HG02798 (cell line): ENCODE data around the gene ZBTB11.
"Not testable (repeated sequence)": the region's sequence is repeated elsewhere in the genome, so short reads cannot be mapped to it uniquely, and the experiment has no call there.

ENCODE experiments used
- ATAC-seq: cut with Tn5 transposase; IDR thresholded peaks from one replicate; pipeline ENCODE4 v1.9.1; 2021; ENCODE audit warnings: mild to moderate bottlenecking; ENCODE audit not compliant: unreplicated experiment, poor library complexity

Gene ZBTB11

DNA sequence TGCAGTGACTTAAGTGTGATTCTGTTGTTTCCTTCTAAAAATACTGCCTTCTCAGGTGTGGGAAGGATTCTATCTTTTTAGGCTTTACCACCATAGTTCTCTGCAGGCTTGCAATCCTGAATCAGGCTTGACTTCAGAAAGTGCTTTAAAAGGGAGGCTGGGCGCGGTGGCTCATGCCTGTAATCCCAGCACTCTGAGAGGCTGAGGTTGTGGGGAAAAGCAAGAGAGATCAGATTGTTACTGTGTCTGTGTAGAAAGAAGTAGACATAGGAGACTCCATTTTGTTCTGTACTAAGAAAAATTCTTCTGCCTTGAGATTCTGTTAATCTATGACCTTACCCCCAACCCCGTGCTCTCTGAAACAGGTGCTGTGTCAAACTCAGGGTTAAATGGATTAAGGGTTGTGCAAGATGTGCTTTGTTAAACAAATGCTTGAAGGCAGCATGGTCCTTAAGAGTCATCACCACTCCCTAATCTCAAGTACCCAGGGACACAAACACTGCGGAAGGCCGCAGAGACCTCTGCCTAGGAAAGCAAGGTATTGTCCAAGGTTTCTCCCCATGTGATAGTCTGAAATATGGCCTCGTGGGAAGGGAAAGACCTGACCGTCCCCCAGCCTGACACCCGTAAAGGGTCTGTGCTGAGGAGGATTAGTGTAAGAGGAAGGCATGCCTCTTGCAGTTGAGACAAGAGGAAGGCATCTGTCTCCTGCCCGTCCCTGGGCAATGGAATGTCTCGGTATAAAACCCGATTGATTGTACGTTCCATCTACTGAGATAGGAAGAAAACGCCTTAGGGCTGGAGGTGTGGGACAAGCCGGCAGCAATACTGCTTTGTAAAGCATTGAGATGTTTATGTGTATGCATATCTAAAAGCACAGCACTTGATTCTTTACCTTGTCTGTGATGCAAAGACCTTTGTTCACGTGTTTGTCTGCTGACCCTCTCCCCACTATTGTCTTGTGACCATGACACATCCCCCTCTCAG, 15.0 kb upstream of the ZBTB11 start:
- not testable (repeated sequence) for ATAC-seq

DNA sequence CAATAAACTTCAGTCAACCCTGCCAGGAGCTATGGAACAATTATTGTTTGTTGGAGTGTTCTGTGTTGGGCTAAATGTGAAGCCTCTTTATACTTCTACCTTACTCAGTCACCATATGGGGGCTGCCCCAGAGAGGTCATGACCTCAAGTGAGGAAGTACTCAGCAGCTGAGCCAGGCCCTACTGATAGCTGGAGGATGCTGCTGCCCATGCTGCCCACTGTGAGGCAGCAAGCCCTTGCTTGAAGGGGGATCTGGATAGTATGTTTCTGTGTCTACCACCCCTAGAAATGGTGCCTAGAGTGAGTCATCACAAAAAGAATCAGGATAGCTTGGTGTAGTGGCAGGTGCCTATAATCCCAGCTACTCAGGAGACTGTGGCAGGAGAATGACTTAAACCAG, 14.0 kb upstream of the ZBTB11 start:
- peak; percentile 21 for ATAC-seq

DNA sequence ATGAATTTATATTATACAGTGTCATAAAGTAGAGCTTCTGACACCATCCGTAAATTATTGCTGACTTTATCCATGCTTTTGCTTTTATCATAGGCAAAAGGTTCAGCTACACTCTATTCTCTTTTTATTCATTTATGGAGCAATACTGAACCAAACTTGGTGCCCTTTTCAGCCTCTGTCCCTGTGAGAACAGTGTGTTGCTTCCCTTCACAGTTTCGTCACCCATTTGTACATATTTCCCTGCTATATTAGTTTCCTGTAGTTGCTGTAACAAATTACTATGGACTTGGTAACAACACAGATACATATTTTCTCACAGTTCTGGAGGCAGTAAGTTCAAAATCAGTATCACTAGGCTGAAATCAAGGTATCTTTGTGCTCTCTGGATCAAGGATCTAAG, 12.4 kb upstream of the ZBTB11 start:
- ATAC-seq, result no peak

DNA sequence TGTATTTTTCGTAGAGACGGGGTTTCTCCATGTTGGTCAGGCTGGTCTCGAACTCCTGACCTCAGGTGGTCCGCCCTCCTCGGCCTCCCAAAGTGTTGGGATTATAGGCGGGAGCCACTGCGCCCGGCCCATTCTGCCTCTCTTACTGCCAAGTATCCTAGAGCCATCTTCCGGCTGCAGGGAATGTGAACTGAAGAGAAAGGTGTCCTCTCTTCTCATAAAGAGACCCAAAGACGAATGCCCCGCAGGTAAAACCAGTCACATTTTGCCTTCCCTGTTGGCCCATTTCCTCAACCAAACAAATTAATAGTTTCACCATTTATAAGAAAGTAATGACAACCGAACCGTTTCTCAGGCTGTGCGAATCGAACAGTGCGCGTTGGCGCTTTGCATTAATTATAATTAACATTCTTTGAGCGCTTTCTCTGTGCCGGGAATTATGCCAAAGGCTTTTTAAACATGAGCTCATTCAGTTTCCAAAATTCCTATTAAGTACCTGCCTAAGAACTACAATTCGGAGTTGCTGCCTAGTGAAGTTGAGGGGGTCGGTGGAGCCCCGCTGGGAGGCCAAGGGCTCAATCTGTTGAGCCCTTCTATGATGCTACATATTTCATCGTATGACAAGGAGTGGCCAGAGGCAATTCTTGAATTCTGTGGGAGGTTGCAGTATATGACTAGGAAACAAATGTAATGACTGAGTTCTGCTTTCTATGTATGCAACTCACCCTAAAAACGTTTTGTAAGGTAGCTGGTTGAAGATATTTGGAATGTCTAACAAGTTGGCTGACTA, 10.4 kb upstream of the ZBTB11 start:
- no peak for ATAC-seq

DNA sequence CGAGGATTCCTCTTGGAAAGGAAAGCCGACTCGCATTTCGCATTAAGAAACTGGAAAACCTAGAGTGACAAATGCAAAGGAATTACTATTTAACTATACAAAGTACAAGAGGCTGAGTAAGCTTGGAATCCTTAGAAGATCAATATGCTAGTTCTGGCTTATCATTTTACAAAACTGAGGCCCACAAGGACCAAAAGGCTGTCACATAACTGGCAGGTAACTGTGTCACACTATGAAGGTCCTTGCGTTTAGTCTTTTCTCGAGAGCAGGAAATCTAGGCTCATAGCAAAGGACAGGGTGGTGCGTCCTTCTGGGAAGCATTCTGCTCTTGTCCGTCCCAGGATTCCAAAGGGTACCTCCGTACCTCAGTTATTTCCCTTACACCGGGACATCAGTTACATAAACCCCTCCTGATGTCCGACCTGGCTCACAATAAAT, 9.0 kb upstream of the ZBTB11 start:
- peak; percentile 13 for ATAC-seq

DNA sequence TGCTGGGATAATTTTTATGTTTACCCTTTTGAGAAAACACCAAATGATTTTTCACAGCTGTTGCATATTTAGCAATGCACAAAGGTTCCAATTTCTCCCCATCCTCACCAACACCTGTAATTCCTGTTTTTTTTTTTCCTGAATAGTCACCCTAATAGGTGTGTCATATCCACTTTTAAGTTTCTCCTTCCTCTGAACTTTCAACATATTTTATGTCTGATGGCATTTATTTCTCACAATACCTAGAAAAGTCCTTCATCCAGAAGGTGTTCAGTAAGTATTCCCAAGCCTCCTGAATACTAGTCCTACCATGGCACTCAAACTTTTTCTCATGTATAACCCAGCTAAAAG, 8.1 kb upstream of the ZBTB11 start:
- no peak for ATAC-seq

DNA sequence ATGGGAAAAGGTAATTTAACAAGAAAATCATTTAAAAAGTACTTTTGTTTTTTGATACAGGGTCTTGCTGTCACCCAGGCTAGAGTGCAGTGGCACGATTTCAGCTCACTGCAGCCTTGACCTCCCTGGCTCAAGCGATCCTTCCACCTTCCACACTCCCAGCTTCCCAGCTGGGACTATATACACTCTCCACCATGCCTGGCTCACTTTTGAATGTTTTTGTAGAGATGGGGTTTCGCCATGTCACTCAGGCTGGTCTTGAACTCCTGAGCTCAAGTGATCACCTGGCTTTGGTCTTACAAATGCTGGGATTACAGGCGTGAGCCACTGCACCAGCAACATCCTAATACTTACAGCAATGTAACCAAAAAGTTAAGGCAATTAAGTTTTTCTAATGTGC, 3.5 kb upstream of the ZBTB11 start:
- no peak for ATAC-seq

DNA sequence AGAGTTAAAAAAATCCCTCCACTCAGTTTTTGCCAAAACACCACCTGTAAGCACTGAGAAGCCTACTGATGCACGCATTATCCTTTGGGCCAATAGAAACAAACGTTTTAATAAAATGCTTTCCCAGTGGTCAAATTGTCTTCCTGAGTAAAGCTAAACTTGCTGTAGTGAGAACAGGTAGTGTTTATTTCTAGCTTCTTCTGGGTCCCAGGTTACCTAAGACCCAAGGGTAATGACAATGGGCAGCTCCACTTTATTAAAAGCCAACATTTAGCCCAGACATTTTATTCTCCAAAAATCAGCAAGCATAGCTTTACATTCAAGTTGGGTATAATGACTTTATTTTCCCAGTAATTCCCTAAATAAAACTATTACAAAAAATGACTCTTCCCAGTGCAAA, 1.9 kb upstream of the ZBTB11 start:
- ATAC-seq, result not testable (repeated sequence)

DNA sequence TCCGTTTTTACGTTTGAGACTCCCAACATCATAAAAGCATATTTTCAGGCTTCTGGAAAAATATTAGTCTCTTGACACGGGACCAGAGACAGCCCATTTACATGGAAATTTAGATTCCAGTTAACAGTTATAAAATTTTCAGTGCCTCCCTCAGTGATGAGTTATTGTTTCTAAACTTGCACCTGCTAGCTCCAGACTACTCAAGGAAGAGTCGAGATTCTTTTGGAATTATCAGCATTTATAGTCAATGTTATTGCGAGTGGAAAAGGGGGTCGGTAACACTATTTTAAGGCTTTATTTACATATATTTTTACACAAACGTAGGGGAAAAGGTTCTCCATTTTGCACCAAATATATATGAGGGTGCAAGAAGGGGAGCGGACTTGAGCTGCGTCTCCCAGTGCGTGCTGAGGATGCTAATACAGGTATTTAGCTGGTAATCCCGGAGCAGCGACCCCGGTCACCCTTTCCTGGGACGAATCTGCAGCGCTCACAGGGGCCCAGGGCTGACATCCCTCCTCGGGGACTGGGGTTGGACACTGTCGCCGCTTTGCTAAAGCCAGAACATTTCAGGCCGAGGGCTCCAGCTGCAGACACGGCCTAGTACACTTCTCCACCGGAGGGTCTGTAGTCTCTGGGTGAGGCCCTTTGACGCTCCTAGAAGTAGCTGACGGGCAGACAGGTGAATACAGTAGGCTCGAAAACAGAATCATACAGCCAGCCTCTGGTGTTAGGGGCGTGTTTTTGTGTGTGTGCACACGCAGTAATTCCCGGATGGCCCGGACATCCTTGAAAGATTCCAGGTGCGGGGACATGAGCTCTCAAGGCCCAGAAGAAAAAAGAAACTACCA, 729 bp upstream of the ZBTB11 start:
- ATAC-seq, result no peak

DNA sequence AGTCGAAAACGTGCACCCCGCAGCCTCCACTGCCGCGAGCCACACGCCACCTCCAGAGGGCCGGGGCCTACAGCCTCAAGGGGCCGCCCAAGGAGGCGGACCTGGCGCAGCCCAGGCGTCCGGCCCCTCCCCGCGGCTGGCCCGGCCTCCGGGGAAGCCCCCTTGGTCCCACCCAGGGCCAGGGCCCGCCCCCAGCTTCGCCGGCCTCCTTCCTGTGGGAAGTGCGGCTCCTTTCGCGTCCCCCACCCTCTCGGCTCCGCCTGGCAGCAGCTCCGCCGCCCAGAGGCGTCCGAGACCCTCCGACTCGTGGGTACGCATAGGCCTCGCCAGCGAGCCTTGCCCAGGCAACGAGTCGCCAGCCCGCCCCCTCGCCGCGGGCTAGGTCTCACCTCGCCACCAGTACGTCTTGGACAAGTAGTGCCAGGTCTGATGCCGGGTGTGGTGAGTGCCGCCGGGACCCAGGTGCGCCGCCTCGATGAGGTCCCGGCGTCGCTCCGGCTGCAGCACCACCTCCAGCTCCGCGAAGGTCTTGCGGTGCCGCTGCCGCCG, 642 bp downstream of the ZBTB11 start:
- peak; percentile 89 for ATAC-seq

DNA sequence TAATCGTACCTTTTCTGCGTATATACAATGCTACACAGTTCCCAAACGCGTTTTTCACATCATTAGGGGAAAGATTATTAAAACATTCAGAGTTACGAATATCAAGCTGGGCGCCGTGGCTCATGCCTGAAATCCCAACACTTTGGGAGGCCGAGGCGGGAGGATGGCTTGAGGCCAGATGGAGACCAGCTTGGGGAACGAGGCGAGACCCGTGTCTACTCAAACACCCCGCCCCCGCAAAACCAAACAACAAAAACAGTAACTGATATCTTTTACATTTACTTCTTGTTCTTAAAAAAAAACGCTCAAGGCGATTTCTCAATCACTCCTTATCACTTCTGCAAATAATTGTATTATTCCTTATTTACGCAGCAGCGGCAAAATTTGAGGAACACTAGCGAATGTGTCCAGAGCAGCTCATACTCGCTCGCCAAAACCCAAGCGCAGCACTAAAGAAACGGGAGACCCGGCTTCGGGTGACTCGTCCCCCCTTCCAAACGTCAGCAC, 1.2 kb downstream of the ZBTB11 start:
- no peak for ATAC-seq

DNA sequence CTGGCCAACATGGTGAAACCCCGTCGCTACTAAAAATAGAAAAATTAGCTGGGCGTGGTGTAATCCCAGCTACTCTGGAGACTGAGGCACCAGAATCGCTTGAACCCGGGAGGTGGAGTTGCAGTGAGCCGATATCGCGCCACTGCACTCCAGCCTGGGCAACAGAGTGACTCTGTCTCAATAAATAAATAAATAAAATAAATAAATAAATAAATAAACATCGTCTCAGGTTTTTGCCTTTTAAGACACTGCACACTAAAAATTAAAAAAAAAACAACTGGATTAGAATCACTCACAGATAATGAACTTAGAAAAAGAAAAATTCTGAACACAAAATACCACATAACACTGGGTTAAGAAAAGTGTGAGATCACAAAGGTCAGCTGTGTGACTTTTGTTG, 2.4 kb downstream of the ZBTB11 start:
- ATAC-seq, result no peak

DNA sequence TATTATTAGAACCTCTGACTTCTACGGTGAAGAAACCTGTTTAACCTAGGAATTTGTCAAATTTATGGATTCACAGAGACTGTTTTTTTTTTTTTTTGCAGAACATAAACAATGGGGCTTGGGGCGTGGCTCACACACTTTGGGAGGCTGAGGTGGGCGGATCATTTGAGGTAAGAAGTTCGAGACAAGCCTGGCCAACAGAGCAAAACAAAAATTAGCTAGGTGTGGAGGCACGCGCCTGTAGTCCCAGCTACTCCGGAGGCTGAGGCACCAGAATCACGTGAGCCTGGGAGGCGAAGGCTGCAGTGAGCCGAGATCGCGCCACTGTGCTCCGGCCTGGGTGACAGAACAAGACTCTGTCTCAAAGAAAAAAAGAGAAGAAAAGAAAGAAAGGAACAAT, 3.0 kb downstream of the ZBTB11 start:
- ATAC-seq, result no peak

DNA sequence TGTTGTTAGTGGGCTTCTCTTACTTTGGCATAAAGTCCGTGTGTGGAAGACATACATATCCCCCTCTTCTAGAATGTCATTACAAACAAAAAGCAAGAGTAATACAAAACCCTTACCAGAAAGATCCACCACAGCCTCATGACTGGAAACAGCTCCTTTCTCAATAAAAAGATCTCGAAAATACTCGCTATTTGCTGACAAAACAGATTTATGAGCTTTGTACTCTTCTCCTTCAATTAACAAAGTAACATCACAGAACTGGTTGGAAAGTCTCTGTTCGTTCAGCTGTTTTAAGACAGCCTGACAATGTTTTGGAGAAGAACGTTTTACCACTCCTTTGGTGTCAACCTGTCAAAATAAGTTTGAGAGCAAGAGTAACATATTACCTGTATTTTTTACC, 5.9 kb downstream of the ZBTB11 start:
- no peak for ATAC-seq

DNA sequence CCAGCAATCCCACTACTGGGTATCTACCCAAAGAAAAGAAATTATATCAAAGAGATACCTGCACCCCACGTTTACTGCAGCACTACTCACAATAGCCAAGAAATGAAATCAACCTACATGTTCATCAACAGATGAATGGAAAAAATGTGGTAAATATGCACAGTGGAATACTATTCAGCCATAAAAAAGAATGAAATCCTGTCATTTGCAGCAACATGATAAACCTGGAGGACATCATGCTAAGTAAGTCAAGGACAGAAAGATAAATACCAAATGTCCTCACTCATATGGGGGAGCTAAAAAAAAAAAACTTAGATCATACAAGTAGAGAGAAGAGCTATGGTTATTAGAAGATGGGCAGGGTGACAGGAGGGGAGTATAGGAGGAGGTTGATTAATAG, 9.1 kb downstream of the ZBTB11 start:
- no peak for ATAC-seq

DNA sequence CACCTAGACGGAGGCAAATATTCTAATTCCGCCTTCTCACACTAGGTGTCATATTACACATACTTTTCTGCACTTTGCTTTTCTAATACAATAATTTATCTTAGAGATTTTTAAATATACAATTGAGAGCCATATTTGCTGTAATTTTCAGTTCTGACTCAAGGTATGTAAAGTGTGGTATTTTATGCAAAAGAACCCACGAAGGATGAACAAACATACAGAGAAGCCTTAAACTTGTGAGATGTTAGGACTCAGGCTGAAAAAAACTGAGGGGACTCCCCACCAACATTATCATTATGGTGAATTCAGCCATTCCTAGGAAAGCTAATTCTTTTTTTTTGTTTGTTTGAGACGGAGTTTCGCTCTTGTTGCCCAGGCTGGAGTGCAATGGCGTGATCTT, 9.6 kb downstream of the ZBTB11 start:
- peak; percentile 48 for ATAC-seq

DNA sequence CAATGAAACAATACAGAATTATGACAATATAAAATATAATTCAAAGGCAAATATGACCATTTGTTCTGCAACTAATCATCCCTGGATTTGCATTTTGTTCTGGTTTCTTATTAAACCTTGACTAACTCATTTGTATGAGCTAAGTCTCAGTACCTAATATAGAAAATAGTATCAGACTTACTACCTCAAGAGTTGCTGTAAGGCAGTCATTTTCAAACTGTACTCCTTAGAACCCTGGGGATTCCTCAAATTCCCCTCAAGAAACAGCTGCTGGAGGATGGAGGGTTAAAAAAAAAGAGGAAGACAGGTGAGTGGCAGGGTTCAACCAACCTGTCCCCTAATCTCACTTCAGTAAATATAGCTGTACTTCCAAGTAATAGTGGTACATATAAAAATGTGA, 11.1 kb downstream of the ZBTB11 start:
- ATAC-seq, result peak; percentile 62

DNA sequence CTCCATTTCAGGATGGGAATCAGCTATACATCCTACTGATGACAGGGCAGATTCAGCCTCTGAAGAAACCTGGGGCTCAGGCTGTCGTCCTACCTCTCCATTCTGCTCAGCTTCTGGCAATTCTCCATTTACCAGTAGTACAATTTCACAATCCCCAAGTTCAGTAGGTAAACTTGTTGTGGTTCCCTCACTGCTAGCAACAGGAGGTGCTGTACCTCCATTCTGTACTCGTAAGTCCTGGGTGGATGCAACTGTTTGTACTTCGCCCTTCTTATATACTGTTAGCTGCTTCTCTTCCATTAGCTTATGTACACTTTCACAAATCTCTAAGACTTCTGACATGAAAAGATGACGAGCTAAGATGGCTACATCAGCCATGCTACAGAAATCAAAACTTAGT, 11.6 kb downstream of the ZBTB11 start:
- ATAC-seq, result peak; percentile 8

DNA sequence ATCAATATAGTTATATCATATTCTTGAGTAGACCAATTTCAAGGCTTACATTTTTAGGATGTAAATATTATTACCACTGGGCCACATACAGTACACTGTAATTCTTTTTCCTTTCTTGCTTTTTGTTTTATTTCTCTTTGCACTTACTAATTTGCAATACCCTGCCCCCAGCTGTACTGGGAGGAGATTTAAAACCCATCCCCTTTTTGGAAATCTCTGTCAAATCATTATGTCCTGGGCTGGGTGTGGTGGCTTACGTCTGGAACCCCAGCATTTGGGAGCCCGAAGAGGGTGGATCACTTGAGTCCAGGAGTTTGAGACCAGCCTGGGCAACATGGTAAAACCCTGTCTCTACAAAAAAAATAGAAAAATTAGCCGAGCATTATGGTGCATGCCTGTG, 16.2 kb downstream of the ZBTB11 start:
- no peak for ATAC-seq

DNA sequence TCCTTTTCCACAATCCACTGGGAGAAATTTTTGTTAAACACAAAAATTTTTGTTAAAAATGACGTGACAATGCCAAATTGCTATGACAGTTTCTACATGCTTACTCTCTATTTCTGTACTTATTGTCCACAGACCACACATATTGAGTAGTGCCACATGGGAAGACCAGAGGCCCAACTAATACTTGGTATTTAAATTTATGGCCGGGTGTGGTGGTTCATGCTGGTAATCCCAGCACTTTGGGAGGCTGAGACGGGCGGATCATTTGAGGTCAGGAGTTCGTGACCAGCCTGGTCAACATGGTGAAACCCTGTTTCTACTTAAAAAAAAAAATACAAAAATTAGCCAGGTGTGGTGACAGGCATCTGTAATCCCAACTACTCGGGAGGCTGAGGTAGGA, 20.3 kb downstream of the ZBTB11 start:
- no peak for ATAC-seq
